ENCODE results near the gene AKT3. TPM values are rescaled to one million over a fixed set of nuclear protein-coding genes. Genes with fewer than 3 reads are reported as not detected.

The AKT3 gene
- total RNA-seq, 3 donors from 2014 or later (not counting 1 experiment from before 2014, with no cell fraction given), result 135 to 157 (median 136) TPM

DNA sequence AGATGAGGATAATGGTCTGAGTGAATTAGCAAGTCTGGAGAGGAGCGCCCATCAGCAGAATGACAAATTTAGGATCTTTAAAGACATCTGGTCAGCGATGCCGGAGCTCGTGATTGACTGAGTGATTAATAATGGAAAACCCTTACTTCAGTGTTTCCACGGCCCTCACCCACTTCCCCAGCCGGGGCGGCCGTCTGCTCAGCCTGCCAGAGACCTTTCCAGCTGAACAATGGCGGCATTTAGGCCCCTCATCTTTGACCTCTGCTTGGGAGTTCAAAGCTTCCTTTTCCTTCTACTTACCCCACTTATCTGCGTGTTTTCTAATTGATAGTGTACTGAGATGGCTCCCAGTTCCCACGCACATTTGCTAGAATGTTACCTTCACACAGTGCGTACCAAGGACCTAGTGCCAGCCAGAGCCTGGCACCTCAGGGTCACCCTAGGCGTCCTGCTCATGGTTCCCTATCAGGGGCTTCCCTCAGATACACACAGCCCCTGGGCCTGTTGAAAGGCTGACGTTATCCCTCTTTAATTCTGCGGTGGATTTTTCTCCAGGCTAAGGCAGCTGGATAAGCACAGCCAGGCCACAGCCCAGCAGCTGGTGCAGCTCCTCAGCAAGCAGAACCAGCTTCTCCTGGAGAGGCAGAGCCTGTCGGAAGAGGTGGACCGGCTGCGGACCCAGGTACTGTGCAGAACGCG is 361.4 kb downstream of the AKT3 start:
- 94% methylated on average over 20 of the region's 20 CpGs for WGBS (ENCODE audit: insufficient coverage)
- no peak for DNase-seq
- Mint-ChIP-seq H3K27ac (no peak overlapping the region), H3K4me1 (peaks cover 0 to 9% of the 10 kb centered on the region in 2 donors), H3K9me3 (no peaks in the 10 kb centered on the region), H3K27me3 (ENCODE audit: low read depth in 2 of 2) (no peaks in the 10 kb centered on the region), H3K36me3 (no peaks in the 10 kb centered on the region), H3K4me3 (no peak overlapping the region)
- Histone ChIP-seq H3K9me3 (ENCODE audit: control insufficient read depth, insufficient read depth, low read length) (no peaks in the 10 kb centered on the region), H3K4me1 (ENCODE audit: control insufficient read depth, insufficient read depth, low read length) (peaks cover under 1% of the 10 kb centered on the region), H3K27ac (ENCODE audit: low read length) (no peak overlapping the region), H3K36me3 (ENCODE audit: control insufficient read depth, insufficient read depth, low read length) (no peaks in the 10 kb centered on the region), H3K27me3 (ENCODE audit: control insufficient read depth, insufficient read depth, low read length) (no peaks in the 10 kb centered on the region), H3K4me3 (ENCODE audit: low read length) (no peak overlapping the region)
- TF ChIP-seq, protein P1, sequence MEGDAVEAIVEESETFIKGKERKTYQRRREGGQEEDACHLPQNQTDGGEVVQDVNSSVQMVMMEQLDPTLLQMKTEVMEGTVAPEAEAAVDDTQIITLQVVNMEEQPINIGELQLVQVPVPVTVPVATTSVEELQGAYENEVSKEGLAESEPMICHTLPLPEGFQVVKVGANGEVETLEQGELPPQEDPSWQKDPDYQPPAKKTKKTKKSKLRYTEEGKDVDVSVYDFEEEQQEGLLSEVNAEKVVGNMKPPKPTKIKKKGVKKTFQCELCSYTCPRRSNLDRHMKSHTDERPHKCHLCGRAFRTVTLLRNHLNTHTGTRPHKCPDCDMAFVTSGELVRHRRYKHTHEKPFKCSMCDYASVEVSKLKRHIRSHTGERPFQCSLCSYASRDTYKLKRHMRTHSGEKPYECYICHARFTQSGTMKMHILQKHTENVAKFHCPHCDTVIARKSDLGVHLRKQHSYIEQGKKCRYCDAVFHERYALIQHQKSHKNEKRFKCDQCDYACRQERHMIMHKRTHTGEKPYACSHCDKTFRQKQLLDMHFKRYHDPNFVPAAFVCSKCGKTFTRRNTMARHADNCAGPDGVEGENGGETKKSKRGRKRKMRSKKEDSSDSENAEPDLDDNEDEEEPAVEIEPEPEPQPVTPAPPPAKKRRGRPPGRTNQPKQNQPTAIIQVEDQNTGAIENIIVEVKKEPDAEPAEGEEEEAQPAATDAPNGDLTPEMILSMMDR (IDR thresholded peaks at IDR 0.05), result no peak
- ATAC-seq, result no peak
- intact Hi-C loops (cut with micrococcal nuclease), result no loop called here

DNA sequence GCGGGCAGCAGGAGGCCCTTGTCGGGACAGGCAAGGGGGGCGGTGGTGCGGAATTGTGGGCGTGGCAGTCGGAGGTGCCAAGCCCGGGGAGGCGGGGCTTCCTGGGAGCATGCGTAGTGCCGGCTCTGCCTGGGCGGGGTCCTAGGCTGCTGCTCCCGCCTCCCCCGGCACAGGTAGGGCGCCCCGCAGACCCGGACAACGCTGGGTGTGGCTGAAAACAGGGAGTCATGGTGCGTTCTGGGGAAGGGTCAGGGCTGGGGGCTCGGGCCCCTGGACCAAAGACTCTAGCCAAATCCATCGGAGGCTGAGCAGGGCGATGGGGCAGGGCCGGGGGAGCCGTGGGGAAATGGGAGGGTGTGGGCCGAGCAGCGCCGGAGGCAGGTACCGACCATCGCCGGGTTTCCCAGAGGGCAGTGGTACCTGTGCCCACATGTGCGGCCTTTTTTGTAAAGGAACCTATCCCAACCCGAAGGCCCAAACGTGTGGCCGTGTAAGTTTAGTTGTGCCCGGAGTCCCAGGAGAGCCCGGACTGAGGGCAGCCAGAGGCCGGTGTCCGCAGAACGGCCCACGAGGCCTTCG is 362.3 kb downstream of the AKT3 start:
- Mint-ChIP-seq H3K4me3 (no peak overlapping the region), H3K36me3 (no peaks in the 10 kb centered on the region), H3K27ac (no peak overlapping the region), H3K4me1 (peaks cover under 1 to 12% of the 10 kb centered on the region in 2 donors), H3K9me3 (no peaks in the 10 kb centered on the region), H3K27me3 (ENCODE audit: low read depth in 2 of 2) (no peaks in the 10 kb centered on the region)
- Histone ChIP-seq H3K4me1 (ENCODE audit: control insufficient read depth, insufficient read depth, low read length) (peaks cover 7% of the 10 kb centered on the region), H3K27ac (ENCODE audit: low read length) (no peak overlapping the region), H3K9me3 (ENCODE audit: control insufficient read depth, insufficient read depth, low read length) (no peaks in the 10 kb centered on the region), H3K27me3 (ENCODE audit: control insufficient read depth, insufficient read depth, low read length) (no peaks in the 10 kb centered on the region), H3K36me3 (ENCODE audit: control insufficient read depth, insufficient read depth, low read length) (no peaks in the 10 kb centered on the region), H3K4me3 (ENCODE audit: low read length) (no peak overlapping the region)
- DNase-seq, result peak in 1 of 2 donors; percentile 20
- intact Hi-C loops (cut with micrococcal nuclease), result no loop called here
- 91% methylated on average over 40 of the region's 40 CpGs for WGBS (ENCODE audit: insufficient coverage)
- ATAC-seq, result peak in 1 of 3 donors; percentile 31
- TF ChIP-seq, protein P1 (IDR thresholded peaks at IDR 0.05), result no peak

DNA sequence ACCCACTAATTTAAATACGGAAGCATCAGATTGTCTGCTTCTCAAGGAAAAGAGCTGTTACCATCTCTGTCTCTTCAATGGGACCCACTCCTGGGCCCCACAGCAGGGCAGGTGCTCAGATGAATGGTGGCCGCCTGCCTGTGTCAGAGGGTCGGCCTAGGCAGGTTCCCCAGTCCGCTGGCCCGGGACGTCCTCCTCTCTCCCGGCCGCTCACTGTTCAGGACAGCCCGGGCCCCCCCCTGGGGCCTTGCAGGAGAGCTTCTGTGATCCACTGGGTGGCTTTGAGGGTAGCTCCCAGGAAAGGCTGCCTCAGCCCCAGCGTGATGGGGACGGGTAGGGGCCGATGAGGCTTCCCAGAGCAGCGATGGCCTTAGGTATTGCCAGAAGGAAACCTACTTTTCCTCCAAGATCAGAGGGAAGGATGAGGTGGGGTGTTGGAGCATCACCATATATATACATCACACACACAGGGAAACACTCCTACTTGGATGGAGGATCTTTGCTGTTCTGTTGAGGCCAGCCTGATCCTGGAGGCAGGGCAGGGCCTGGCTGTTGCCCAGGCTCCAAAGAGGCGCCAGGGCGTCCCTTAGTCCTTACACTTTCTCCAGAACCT is 362.9 kb downstream of the AKT3 start:
- H3K27me3 ChIP-seq (ENCODE audit: control insufficient read depth, insufficient read depth, low read length), result no peaks in the 10 kb centered on the region
- Mint-ChIP-seq H3K4me3 (peak overlapping the region; percentile 17), H3K4me1 (peaks cover 7 to 18% of the 10 kb centered on the region in 2 donors), H3K27me3 (ENCODE audit: low read depth in 2 of 2) (no peaks in the 10 kb centered on the region), H3K27ac (no peak overlapping the region), H3K9me3 (no peaks in the 10 kb centered on the region), H3K36me3 (no peaks in the 10 kb centered on the region)
- no peak overlapping the region for H3K4me3 ChIP-seq (ENCODE audit: low read length)
- no peak overlapping the region for H3K27ac ChIP-seq (ENCODE audit: low read length)
- DNase-seq (no peak), ATAC-seq (no peak)
- intact Hi-C loops (cut with micrococcal nuclease), result no loop called here
- TF ChIP-seq, protein P1 (IDR thresholded peaks at IDR 0.05), result no peak
- H3K4me1 ChIP-seq (ENCODE audit: control insufficient read depth, insufficient read depth, low read length), result peaks cover 13% of the 10 kb centered on the region
- H3K9me3 ChIP-seq (ENCODE audit: control insufficient read depth, insufficient read depth, low read length), result no peaks in the 10 kb centered on the region
- 95% methylated on average over 13 of the region's 15 CpGs for WGBS (ENCODE audit: insufficient coverage)
- no peaks in the 10 kb centered on the region for H3K36me3 ChIP-seq (ENCODE audit: control insufficient read depth, insufficient read depth, low read length)
